OCI-LY1 (cell line): ENCODE results near the gene COL7A1.

Source experiments
- CTCF ChIP-seq: fragments of 200-600 bp; sonication (generic), shearing (Covaris generic); IDR thresholded peaks from 2 replicates; pipeline ENCODE4 v1.5.1; 2017; ENCODE audit warnings: mild to moderate bottlenecking, antibody characterized with exemption, low read length, moderate library complexity, mixed read lengths
- EZH2 ChIP-seq: fragments of 200-600 bp; sonication (generic), shearing (Covaris generic); IDR thresholded peaks from 2 replicates; pipeline ENCODE4 v1.8.0; 2017; ENCODE audit warnings: borderline replicate concordance, mixed run types, mild to moderate bottlenecking, antibody characterized with exemption, low read length, moderate library complexity, mixed read lengths

GRCh38 chr3:48555231-48555948 is 39.7 kb downstream of the COL7A1 start:
- TF ChIP-seq CTCF (no peak), EZH2 (no peak)
